ENCODE measurements around the gene MAPK8. TPM values are rescaled to one million over a fixed set of nuclear protein-coding genes. Genes with fewer than 3 reads are reported as not detected.

Gene MAPK8
- polyA plus RNA-seq, 1 of the 3 experiments (the other 2 are of a cell fraction), result 26.4 TPM

DNA sequence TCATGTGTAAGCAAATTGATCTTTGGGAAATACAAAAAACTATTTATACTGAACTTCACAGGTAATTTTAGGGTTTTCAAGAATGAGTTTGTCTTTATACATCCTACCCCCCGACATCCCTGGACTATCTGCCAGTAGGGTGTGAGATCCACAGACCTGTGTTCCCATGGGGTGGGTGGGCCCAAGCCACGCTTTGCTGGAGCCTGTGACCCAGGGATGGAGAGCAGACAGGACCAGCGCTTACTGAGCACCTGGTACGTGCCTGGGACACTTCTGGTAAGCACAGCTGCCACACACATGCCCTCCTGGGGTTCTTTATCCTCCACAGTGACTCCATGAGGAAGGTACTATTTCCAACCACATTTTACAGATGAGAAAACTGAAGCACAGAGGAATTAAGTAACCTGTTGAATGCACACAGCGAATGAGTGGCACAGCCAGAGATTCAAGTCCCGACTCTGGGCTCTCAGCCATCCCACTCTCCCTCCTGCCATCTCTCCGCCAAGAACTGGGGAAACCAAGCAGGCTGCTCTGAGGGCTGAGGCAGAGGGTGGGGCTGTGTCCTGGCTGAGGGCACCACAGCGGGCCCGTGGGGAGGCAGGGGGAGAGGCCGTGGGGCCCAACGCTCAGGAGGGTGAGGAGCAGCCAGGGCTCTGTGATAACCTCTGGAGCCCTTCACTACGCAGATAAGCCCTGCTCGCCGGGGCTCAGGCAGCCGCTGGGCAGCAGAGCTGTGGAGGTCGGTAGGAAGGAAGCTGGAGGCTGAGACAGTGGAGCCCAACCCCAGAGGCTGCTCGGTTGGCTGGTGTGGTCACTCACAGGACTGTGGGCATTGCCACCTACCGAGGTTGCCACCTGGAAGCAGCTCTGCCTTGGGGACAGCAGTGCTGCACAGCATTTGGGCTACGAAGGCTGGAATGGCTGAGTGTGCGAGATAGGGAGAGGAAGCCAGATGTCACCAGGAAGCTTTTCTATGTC is 174.2 kb downstream of the MAPK8 start:
- Histone ChIP-seq H3K27ac (ENCODE audit: low read depth in 2 of 2, low read length in 1 of 2) (no peak overlapping the region; a peak in 1 of 4 replicates), H3K4me3 (ENCODE audit: low read depth in 2 of 2, low read length in 1 of 2) (no peak overlapping the region), H4K20me1 (ENCODE audit: insufficient read depth) (peaks cover 11% of the 10 kb centered on the region; the same call in 1 of the 2 replicates), H3K79me2 (ENCODE audit: insufficient read depth) (peaks cover 58% of the 10 kb centered on the region; the same call in 1 of the 2 replicates), H3K4me1 (ENCODE audit: control insufficient read depth in 1 of 2, insufficient read depth in 2 of 2, low read depth in 1 of 2, low read length in 1 of 2) (peaks cover 0 to 41% of the 10 kb centered on the region in 2 experiments; a peak in 2 of 4 replicates), H3K9ac (no peak overlapping the region), H3K27me3 (ENCODE audit: insufficient read depth) (no peaks in the 10 kb centered on the region), H3K36me3 (replicated peaks in 1 of 2; ENCODE audit: control insufficient read depth in 1 of 2, insufficient read depth in 2 of 2, low read length in 1 of 2) (peaks cover 0 to 7% of the 10 kb centered on the region in 2 experiments), H2AFZ (ENCODE audit: low read depth) (no peak overlapping the region), H3F3A (replicated peaks; ENCODE audit: insufficient read depth) (no peaks in the 10 kb centered on the region), H3K9me3 (no peaks in the 10 kb centered on the region), H3K4me2 (no peak overlapping the region), H3K9me2 (no peaks in the 10 kb centered on the region)
- WGBS (ENCODE audit: low lambda C conversion rate), result 91% methylated on average over 13 of the region's 20 CpGs
- ChIA-PET POLR2A (no interaction called here), CTCF (interaction anchor here (0.6 to 1.2 kb wide), 4 partner anchors 36 to 1039 kb away, joined by 3 read pairs; no protein-coding TSS in a partner anchor)
- TF ChIP-seq TEAD4 (IDR thresholded peaks at IDR 0.05; ENCODE audit: borderline replicate concordance, insufficient read depth) (no peak), RXRA (IDR thresholded peaks at IDR 0.05; ENCODE audit: borderline replicate concordance, low read depth) (no peak), MAX (IDR thresholded peaks at IDR 0.05; ENCODE audit: low read depth) (no peak), RFX5 (IDR thresholded peaks at IDR 0.05; ENCODE audit: low read length) (no peak), TCF12 (IDR thresholded peaks at IDR 0.05) (no peak), POLR2AphosphoS5 (IDR thresholded peaks at IDR 0.05; ENCODE audit: low read depth, low read length) (no peak), CHD2 (IDR thresholded peaks at IDR 0.05; ENCODE audit: low read length, partially characterized antibody) (no peak), NFIC (IDR thresholded peaks at IDR 0.05; ENCODE audit: borderline replicate concordance) (no peak), GATA2 (CRISPR knock-in tag; IDR thresholded peaks at IDR 0.05) (no peak; the same call in 1 of the 2 replicates), EZH2phosphoT487 (IDR thresholded peaks at IDR 0.05; ENCODE audit: borderline replicate concordance, low read depth) (no peak), NRF1 (IDR thresholded peaks at IDR 0.05; ENCODE audit: low read depth, low read length) (no peak), ELF1 (IDR thresholded peaks at IDR 0.05) (no peak), SIN3A (IDR thresholded peaks at IDR 0.05; ENCODE audit: borderline replicate concordance, low read depth, low read length) (no peak), MXI1 (IDR thresholded peaks at IDR 0.05; ENCODE audit: low read depth, low read length) (no peak), MEF2A (IDR thresholded peaks at IDR 0.05; ENCODE audit: borderline replicate concordance, low read depth) (no peak), FOXM1 (IDR thresholded peaks at IDR 0.05; ENCODE audit: low read depth) (no peak)
- TF ChIP-seq, protein P1, sequence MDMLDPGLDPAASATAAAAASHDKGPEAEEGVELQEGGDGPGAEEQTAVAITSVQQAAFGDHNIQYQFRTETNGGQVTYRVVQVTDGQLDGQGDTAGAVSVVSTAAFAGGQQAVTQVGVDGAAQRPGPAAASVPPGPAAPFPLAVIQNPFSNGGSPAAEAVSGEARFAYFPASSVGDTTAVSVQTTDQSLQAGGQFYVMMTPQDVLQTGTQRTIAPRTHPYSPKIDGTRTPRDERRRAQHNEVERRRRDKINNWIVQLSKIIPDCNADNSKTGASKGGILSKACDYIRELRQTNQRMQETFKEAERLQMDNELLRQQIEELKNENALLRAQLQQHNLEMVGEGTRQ (IDR thresholded peaks at IDR 0.05; ENCODE audit: borderline replicate concordance, low read depth, low read length), result no peak
- TF ChIP-seq, protein P2, sequence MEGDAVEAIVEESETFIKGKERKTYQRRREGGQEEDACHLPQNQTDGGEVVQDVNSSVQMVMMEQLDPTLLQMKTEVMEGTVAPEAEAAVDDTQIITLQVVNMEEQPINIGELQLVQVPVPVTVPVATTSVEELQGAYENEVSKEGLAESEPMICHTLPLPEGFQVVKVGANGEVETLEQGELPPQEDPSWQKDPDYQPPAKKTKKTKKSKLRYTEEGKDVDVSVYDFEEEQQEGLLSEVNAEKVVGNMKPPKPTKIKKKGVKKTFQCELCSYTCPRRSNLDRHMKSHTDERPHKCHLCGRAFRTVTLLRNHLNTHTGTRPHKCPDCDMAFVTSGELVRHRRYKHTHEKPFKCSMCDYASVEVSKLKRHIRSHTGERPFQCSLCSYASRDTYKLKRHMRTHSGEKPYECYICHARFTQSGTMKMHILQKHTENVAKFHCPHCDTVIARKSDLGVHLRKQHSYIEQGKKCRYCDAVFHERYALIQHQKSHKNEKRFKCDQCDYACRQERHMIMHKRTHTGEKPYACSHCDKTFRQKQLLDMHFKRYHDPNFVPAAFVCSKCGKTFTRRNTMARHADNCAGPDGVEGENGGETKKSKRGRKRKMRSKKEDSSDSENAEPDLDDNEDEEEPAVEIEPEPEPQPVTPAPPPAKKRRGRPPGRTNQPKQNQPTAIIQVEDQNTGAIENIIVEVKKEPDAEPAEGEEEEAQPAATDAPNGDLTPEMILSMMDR (IDR thresholded peaks at IDR 0.05), result no peak
- no peak for DNase-seq
